Neural progenitor cell (in vitro differentiated cells): ENCODE results near the gene CREB3L2.

Source experiments
- EZH2 ChIP-seq: fragments of 200-600 bp; sonication (generic); IDR thresholded peaks from 2 replicates; pipeline ENCODE4 v1.6.1; 2017; ENCODE audit warnings: antibody characterized with exemption, mild to moderate bottlenecking, moderate library complexity
- EZH2phosphoT487 ChIP-seq: fragments of 200-600 bp; sonication (generic); IDR thresholded peaks from 2 replicates; pipeline ENCODE4 v1.6.1; 2017; ENCODE audit warnings: antibody characterized with exemption
- TF ChIP-seq, protein P1 (sequence below): fragments of 200-600 bp; sonication (generic); IDR thresholded peaks from 2 replicates; pipeline ENCODE4 v1.5.1; 2017; ENCODE audit warnings: antibody characterized with exemption, mild to moderate bottlenecking

DNA sequence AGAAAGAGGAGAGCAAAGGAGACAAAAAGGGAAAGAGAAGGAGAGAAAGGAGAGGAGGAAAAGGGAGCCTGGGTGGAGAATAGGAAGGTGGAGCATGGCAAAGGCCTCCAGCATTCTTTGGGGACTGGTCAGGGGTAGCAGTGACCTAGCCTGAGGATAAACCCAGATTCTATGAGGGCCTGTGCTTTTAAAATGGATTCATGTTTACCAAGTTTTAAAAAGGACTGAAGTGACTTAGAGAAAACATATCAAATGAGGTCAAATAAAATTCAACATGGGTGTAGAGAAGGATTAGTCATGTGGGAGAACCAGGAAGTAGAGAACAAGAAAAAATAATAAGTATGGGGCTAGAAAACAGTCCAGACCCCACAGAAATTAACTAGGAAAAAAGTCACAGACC, 20.7 kb downstream of the CREB3L2 start:
- TF ChIP-seq, protein P1, sequence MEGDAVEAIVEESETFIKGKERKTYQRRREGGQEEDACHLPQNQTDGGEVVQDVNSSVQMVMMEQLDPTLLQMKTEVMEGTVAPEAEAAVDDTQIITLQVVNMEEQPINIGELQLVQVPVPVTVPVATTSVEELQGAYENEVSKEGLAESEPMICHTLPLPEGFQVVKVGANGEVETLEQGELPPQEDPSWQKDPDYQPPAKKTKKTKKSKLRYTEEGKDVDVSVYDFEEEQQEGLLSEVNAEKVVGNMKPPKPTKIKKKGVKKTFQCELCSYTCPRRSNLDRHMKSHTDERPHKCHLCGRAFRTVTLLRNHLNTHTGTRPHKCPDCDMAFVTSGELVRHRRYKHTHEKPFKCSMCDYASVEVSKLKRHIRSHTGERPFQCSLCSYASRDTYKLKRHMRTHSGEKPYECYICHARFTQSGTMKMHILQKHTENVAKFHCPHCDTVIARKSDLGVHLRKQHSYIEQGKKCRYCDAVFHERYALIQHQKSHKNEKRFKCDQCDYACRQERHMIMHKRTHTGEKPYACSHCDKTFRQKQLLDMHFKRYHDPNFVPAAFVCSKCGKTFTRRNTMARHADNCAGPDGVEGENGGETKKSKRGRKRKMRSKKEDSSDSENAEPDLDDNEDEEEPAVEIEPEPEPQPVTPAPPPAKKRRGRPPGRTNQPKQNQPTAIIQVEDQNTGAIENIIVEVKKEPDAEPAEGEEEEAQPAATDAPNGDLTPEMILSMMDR: no peak
- TF ChIP-seq EZH2 (no peak), EZH2phosphoT487 (no peak)
